CD4-positive, alpha-beta T cell treated with Interferon gamma for 1 hour (primary cell): ENCODE measurements around the gene EPN2.

Experiments used
- DNase-seq: peaks from one replicate; pipeline ENCODE4 v3.0.0-alpha.2; 2020

EPN2 gene

GRCh38 chr17:19332371-19333131, 95.4 kb downstream of the EPN2 start:
- no peak for DNase-seq

GRCh38 chr17:19333132-19333440, 95.9 kb downstream of the EPN2 start:
- no peak for DNase-seq

GRCh38 chr17:19333736-19334290, 96.6 kb downstream of the EPN2 start:
- DNase-seq = no peak

- DNase-seq = no peak
Measured at GRCh38 chr17:19334331-19334730, 97.2 kb downstream of the EPN2 start.

- no peak for DNase-seq
Measured at GRCh38 chr17:19335951-19336631, 98.9 kb downstream of the EPN2 start.

- no peak for DNase-seq
Measured at GRCh38 chr17:19336938-19337711, 100.0 kb downstream of the EPN2 start.

GRCh38 chr17:19337712-19338023, 100.5 kb downstream of the EPN2 start:
- no peak for DNase-seq

- peak; percentile 66 for DNase-seq
Measured at GRCh38 chr17:19338031-19338990, 101.1 kb downstream of the EPN2 start.

- no peak for DNase-seq
Measured at GRCh38 chr17:19339341-19339815, 102.2 kb downstream of the EPN2 start.

GRCh38 chr17:19341211-19341631, 104.1 kb downstream of the EPN2 start:
- no peak for DNase-seq

GRCh38 chr17:19341641-19342610, 104.8 kb downstream of the EPN2 start:
- DNase-seq = no peak

- no peak for DNase-seq
Measured at GRCh38 chr17:19342611-19343255, 105.6 kb downstream of the EPN2 start.

GRCh38 chr17:19343256-19343630, 106.1 kb downstream of the EPN2 start:
- no peak for DNase-seq

GRCh38 chr17:19343671-19344151, 106.5 kb downstream of the EPN2 start:
- no peak for DNase-seq

GRCh38 chr17:19344311-19345066, 107.3 kb downstream of the EPN2 start:
- no peak for DNase-seq

- DNase-seq = no peak
Measured at GRCh38 chr17:19345067-19345460, 107.9 kb downstream of the EPN2 start.

- DNase-seq = no peak
Measured at GRCh38 chr17:19345486-19346350, 108.6 kb downstream of the EPN2 start.
